ENCODE data around the gene CRTAC1. TPM values are rescaled to one million over a fixed set of nuclear protein-coding genes. Genes with fewer than 3 reads are reported as not detected.

CRTAC1 gene
- total and polyA plus RNA-seq, 4 donors = 0.14 to 0.33 (median 0.26) TPM

GRCh38 chr10:98045785-98046389 is 15.5 kb upstream of the CRTAC1 start:
- H3K27me3 ChIP-seq (ENCODE audit: control insufficient read depth in 4 of 4, insufficient read depth in 4 of 4, low read length in 3 of 4) = peaks cover 0 to 7% (median 2%) of the 10 kb centered on the region in 4 donors
- no peak overlapping the region for H3K27ac ChIP-seq (ENCODE audit: low read depth in 1 of 2, low read length in 2 of 2)
- peak; percentile 58 for DNase-seq (ENCODE audit: low spot score)
- H3K9ac ChIP-seq (ENCODE audit: low read depth in 1 of 2, low read length in 2 of 2) = no peak overlapping the region
- no peak overlapping the region for H3K4me3 ChIP-seq (ENCODE audit: low read depth in 1 of 3, low read length in 3 of 3)
- no peaks in the 10 kb centered on the region for H3K9me3 ChIP-seq (ENCODE audit: control insufficient read depth in 4 of 4, low read length in 3 of 4)
- H3K4me1 ChIP-seq (ENCODE audit: control insufficient read depth in 4 of 4, insufficient read depth in 4 of 4, low read length in 3 of 4) = no peaks in the 10 kb centered on the region
- 18% methylated on average over 6 of the region's 6 CpGs for WGBS
- no peak for TF ChIP-seq TAF1 (conservative IDR thresholded peaks at IDR 0.05)
- TF ChIP-seq EGR1 (IDR thresholded peaks at IDR 0.05; ENCODE audit: low read depth in 2 of 2) = no peak
- peak; percentile 70 to 77 for TF ChIP-seq RAD21 (IDR thresholded peaks at IDR 0.05)
- TF ChIP-seq RXRA (IDR thresholded peaks at IDR 0.05) = no peak
- TF ChIP-seq FOXA1 (IDR thresholded peaks at IDR 0.05) = no peak
- TF ChIP-seq JUND (IDR thresholded peaks at IDR 0.05) = no peak
- no peak for TF ChIP-seq REST (IDR thresholded peaks at IDR 0.05)
- TF ChIP-seq HNF4G (IDR thresholded peaks at IDR 0.05) = no peak
- no peak for TF ChIP-seq HNF4A (conservative IDR thresholded peaks at IDR 0.05)
- no peak for TF ChIP-seq ZBTB33 (IDR thresholded peaks at IDR 0.05)
- peak; percentile 81 for TF ChIP-seq CTCF (IDR thresholded peaks at IDR 0.05; ENCODE audit: low read depth, low read length, missing input control)
- no peak for TF ChIP-seq NR2F2 (IDR thresholded peaks at IDR 0.05)
- TF ChIP-seq MAX (IDR thresholded peaks at IDR 0.05) = peak; percentile 18
- no peak for TF ChIP-seq SP1 (IDR thresholded peaks at IDR 0.05)
- peak; percentile 21 for TF ChIP-seq FOXA2 (IDR thresholded peaks at IDR 0.05)
- TF ChIP-seq YY1 (IDR thresholded peaks at IDR 0.05) = no peak
- no peak for TF ChIP-seq GABPA (IDR thresholded peaks at IDR 0.05 in 1 of 2, conservative IDR thresholded peaks at IDR 0.05 in 1 of 2)
- TF ChIP-seq ATF3 (IDR thresholded peaks at IDR 0.05) = no peak
- H3K36me3 ChIP-seq (ENCODE audit: control insufficient read depth in 4 of 4, insufficient read depth in 3 of 4, low read depth in 1 of 4, low read length in 3 of 4) = no peaks in the 10 kb centered on the region

All from liver (tissue), 9 donors.